HG03108 (cell line): ENCODE data around the gene SLC4A11.

ENCODE experiments used
- ATAC-seq: cut with Tn5 transposase; IDR thresholded peaks from one replicate; pipeline ENCODE4 v1.9.1; 2021; ENCODE audit warnings: moderate library complexity; ENCODE audit not compliant: unreplicated experiment

The SLC4A11 gene

GRCh38 chr20:3246682-3247081 is 7.7 kb upstream of the SLC4A11 start:
- ATAC-seq = no peak

- ATAC-seq = no peak
Observed at GRCh38 chr20:3245711-3246110, 6.7 kb upstream of the SLC4A11 start.

- no peak for ATAC-seq
Observed at GRCh38 chr20:3245156-3245555, 6.2 kb upstream of the SLC4A11 start.

- no peak for ATAC-seq
Observed at GRCh38 chr20:3244613-3245012, 5.6 kb upstream of the SLC4A11 start.

GRCh38 chr20:3243718-3244358 is 4.8 kb upstream of the SLC4A11 start:
- no peak for ATAC-seq

GRCh38 chr20:3242172-3242692 is 3.2 kb upstream of the SLC4A11 start:
- no peak for ATAC-seq

GRCh38 chr20:3240776-3241363 is 1.9 kb upstream of the SLC4A11 start:
- no peak for ATAC-seq

- ATAC-seq = no peak
Observed at GRCh38 chr20:3239867-3240775, 1.1 kb upstream of the SLC4A11 start.

- ATAC-seq = no peak
Observed at GRCh38 chr20:3238616-3239025, 369 bp downstream of the SLC4A11 start.

GRCh38 chr20:3237958-3238615 is 903 bp downstream of the SLC4A11 start:
- ATAC-seq = no peak

- ATAC-seq = no peak
Observed at GRCh38 chr20:3237011-3237957, 1.7 kb downstream of the SLC4A11 start.

GRCh38 chr20:3235666-3236324 is 3.2 kb downstream of the SLC4A11 start:
- no peak for ATAC-seq

- ATAC-seq = no peak
Observed at GRCh38 chr20:3233991-3234498, 4.9 kb downstream of the SLC4A11 start.

- no peak for ATAC-seq
Observed at GRCh38 chr20:3233131-3233990, 5.6 kb downstream of the SLC4A11 start.

GRCh38 chr20:3231889-3232588 is 7.0 kb downstream of the SLC4A11 start:
- ATAC-seq = no peak

- ATAC-seq = no peak
Observed at GRCh38 chr20:3231116-3231515, 7.9 kb downstream of the SLC4A11 start.

- no peak for ATAC-seq
Observed at GRCh38 chr20:3229798-3230197, 9.2 kb downstream of the SLC4A11 start.

- no peak for ATAC-seq
Observed at GRCh38 chr20:3229158-3229557, 9.8 kb downstream of the SLC4A11 start.
